Stimulated activated CD8-positive, alpha-beta memory T cell treated with anti-CD3 and anti-CD28 coated beads, Interleukin-15, amount 100 ng/mL, for 24 hours (primary cell): ENCODE data around the gene XYLB.

Experiments used
- DNase-seq: peaks from one replicate; pipeline ENCODE4 v3.0.0-alpha.2; 2020; ENCODE audit warnings: low read depth

XYLB gene

DNA sequence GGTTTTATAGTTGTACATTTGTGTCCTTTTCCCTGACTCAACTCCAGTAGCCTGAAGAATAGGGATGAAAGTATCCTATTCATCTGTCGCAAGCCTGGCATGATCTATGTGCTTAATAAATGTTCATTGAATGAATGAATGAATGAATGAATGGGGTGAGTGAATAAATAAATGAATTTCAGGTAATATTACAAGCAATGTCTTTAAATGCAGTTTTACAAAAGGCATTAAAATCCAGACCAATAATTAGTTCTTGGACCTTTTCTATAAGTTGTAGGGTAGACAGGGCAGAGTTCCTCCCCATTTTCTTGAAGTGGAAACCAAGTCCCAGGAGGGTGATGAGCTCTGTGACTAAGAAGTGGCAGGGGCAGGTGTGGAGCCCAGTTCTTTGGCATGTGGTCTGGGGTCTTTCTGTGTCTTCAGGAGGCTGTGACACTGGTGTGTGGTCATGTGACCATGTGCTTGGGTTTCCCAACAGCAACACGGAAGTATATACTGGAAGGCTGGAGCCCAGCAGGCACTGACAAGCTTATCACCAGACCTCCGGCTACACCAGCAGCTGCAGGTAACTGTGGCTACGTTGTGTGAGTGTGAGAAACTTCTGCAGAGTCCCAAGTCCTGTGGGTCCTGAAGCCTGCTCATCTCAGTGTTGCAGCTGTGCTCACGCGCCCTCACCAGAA lies 18.3 kb downstream of the XYLB start:
- DNase-seq, result no peak

DNA sequence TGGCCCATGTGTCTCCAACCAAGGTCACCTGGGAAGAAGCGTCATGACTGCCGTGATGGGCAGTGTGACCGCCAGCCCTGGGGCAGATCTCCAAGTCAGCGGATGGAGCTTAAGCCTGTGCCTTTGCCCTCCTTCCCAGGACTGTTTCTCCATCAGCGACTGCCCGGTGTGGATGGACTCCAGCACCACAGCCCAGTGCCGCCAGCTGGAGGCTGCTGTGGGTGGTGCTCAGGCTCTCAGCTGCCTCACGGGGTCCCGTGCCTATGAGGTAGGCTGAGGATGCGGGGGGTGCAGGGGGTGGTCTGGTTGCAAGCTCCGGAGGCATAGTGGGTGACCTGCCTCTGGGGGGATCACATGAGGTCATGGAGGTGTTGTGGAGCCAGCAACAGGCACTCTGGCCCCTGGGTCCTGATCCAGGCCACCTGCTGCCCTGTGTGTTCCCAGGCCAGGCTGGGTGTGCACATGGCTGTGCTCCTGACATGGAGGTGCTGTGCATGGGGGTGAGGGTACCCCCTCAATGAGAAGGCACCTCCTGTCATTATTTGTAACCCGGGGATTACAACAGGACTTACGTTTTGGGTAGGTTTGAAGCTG lies 19.0 kb downstream of the XYLB start:
- no peak for DNase-seq

DNA sequence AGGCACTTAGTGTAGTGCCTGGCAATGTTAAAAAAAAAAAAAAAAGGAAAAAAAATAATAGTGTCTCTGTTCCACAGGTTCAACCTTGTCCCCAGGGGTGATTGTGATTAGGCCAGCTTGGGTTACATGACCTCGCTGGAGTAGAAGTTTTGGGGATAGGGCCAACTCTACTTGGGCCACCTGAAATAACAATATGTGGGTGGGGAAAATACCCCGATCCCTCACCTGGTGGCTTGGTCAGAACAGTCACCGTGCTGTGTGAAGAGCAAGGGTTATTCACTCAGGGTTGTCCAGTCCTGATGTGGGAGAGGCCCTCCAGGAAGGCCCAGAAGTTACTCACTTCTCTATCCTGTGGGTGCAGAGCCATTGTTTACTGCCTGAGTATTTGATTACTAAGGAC lies 19.5 kb downstream of the XYLB start:
- DNase-seq, result no peak

DNA sequence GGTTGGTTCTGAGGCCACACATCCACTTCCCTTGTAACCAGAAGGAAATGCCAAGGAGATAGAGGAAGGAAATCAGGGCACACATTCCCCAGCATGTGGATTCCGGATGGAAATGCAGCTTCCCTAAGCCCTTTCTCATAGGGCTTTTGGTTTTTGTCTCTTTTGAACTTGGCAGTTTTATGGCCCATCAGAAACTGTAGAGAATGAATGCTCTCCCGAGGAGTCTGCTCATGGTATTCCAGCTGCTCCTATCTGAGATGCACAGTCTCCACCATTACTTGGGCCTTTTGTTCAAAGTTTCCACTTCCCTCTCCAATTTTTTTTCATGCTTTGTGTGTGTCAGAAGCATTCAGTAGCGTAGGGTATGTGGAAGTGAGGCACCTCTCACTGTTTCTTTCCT lies 21.2 kb downstream of the XYLB start:
- DNase-seq, result no peak

DNA sequence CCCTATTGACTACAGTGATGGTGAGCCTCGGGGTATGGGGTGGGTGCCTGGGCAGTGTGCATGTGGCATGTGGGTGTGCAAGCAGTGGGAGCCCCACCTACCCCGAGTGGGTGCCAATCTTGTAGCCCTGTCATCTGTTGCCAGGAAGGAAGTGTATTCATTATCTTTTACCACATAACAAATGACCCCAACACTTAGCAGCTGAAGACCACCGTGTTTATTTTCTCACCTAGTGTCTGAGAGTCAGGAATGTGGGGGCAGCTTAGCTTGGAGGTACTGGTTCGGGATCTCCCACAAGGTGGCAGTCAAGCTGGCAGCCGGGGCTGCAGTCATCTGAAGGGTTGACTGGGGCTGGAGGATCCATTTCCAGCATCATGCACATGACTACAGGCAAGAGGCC lies 21.7 kb downstream of the XYLB start:
- no peak for DNase-seq

DNA sequence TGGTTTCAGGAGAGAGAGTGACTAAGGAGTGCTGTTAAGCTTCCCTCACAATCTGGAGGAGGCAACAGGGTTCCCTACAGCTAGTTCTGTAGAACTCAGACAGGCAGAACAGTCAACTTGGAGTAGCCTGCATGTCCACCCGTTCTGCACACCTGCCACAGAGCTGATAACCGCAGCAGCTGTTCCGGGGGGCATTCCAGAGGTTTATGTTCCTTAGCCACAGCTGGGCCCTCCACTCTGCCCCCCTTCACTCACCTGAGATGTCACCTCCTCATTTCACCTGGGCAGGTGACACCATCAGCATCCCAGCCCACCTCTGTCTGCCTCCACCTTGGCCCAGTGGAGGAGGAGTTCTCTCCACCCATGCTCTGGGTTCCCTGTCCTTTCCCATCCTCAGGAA lies 22.6 kb downstream of the XYLB start:
- DNase-seq, result no peak

DNA sequence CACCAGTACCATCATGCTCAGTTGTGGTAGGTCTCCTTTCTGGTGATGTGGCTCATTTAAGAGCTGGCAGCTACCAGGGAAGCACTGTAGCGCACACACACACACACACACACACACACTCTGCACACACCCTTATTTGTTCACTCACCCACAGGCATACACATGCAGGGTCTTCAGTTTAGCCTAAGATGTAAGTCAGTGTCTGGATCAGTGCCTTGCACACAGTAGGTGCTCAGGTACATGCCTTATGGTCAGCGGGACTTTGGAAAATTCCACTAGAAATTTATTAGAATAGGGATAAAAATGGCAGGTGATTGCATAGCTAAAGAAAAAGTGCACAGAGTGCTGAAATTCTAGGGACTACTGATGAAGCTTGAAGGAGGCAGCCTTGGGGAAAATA lies 23.6 kb downstream of the XYLB start:
- DNase-seq, result no peak

DNA sequence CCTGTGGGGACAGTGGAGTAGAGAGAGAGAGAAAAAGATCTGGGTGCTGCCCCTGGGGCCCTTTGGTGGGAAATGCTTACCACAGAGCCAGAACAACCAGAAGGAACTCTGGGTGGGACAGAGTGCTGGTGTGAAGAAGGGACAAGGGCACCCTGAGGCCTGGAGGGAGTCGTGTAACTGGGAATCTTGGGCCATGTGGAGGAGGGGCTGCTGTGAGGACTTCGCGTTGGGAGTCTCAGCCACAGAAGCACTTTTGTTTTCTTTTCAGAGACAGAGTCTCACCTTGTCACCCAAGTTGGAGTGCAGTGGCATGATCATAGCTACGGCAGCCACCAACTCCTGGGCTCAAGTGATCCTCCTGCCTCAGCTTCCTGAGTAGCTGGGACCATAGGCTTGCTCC lies 24.3 kb downstream of the XYLB start:
- DNase-seq, result no peak

DNA sequence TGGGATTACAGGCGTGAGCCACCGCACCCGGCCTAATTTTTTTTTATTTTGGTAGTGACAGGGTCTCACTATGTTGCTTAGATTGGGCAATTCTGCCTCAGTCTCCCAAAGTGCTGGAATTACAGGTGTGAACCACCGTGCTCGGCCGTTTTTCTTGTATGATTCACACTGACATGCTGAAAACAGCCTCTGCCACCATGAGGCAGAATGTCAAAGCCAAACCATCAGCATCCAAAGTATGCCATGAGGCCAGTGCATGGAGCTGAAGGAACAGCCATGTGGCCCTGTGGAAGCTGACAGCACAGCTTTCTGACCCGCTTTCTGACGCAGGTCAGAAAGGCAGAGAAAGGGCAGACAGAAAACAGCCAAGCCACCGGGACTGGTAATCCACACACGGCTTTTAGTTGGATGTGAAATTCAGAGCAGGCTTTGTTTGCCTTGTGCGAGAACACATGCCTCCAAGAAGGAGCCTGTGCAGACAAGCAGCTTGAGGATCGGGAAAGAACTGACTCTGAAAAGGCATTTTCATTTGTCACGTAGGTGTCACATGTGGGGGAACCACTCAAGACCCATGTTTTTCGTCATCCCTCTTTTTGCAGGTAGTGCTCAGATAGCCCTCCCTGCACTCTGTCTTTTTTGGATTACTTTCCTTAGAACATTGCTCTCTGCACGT lies 25.1 kb downstream of the XYLB start:
- DNase-seq, result no peak

DNA sequence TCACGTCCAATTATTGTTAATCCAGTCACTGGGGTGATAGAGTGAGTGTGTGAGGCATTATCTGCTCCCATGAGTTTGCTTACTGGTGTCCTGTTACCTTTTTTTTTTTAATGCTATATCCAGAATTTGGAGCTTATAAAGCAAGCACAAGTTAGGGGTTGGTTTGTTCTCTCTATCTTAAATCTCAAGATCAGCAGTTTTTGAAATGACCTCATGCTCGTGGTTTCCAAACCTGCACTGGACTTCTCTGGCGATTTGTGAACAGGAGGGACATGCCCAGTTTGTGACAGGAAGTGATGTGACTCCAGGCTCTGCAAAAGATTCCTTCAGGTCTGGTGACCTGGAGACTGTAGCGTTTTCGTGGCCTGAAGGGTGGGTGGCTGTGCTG lies 25.6 kb downstream of the XYLB start:
- DNase-seq, result no peak

DNA sequence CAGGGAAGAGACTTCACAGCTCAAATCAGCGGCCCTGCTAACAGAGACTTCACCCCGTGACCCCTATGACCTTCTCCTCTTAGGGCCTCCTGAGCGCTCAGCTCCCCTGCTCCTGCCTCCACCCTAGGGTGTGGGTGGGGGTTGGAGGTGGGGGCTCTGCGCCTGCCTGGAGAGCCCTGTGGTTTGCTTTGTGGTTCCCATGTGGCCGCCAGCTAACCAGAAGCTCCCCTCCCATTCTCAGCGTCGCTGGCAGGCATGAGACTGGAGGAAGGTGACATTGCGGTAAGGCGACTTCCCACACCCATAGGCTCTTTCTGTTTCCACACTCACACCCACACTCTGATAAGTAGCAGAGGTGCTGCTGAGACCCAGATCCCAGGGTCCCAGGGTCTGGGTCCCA lies 27.6 kb downstream of the XYLB start:
- no peak for DNase-seq

DNA sequence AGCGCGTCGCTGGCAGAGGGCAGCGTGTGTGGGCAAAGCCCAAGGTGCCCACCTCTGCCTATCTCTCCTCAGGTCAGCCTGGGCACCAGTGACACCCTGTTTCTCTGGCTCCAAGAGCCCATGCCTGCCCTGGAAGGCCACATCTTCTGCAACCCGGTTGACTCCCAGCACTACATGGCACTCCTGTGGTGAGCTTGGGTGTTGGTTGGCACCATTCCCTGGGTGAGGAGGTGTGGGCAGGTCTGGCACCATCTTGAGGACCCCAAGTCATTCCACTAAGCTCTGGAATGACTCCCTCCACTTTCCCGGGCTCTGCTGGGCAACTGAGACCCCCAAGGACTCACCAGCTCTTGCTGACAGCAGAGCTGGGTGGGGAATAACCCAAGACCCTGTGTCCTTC lies 28.5 kb downstream of the XYLB start:
- DNase-seq, result no peak

DNA sequence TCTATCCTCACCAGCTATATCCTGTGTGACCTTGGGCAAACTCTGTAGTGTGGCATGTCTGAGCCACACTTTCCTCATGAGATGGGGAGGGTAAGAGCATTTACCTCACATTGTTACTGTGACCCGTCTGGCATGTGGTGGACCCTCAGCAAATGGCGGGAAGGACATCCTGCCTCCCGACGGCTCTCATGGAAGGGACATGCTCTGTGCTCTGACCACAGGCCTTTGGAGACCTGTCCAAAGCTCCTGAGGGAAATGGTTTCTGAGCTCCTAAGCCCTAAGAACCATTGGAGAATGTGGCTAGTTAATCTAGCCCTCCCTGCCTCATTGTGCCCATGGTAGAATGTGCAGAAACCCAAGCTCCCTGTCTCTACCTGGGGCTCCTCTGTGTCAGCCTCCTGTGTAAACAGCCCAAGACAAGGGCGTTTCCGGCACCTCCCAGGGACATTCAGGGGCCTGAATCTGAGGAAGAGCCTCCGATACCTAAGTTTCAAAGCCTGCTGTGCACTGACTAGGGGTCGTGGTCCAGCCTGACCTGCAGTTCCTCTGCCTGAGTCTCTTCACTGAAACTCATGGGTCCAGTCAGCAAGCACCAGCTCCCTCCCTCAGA lies 29.0 kb downstream of the XYLB start:
- no peak for DNase-seq

DNA sequence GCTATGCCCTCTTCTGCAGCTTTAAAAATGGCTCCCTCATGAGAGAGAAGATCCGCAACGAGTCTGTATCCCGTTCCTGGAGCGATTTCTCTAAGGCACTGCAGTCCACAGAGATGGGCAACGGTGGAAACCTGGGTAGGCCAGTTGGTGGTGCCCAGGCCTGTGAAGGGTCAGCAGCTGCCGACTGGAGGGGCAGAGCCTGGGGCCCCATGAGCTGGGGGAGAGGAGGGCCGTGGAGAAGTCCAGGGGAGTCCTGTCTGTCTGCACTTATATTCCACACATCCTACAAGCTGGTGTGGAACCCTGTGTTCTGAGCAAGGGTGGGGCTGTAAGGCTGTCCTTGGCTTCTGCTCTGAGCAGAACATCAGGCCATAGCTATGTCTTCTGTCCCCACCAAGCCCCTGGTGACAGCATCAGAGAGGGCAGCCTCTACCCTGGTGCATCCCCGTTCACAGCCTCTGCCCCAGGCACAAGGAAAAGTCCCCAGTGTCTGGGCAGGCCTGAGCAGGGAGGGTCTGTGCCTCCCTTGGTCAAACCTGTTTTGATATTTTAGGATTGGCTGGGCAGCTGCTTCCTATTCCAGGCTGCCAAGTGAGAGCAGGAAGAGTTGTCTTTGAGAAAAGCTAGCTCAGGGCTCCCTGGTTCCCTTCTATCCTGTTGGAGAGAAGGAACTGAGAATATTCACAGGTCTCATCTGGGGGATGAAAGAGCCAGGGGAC lies 29.7 kb downstream of the XYLB start:
- DNase-seq, result no peak

DNA sequence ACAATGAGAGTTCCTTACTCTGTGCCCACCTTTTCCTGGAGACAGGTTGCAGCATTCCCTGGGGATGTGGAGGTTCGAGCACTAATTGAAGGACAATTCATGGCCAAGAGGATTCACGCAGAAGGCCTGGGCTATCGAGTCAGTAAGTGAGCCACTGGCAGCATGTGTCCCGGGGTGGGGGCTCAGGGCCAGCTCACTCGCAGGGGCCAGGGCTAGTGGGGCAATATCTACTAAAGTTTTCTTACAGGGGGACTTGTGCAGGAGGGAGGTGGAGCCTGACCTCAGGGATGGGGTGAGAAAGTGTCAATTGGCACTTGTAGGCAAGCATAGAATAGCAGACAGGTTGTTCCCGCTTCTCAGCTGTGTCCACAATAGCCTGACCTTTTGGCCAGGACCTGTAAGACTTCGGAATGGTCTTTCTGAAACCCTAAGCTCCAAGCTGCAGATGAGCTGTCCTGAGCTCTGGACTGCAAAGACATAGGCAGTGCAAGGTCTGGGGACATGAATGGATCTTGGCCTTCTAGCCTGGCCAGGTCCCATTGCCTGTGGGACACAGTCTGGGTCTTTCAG lies 32.7 kb downstream of the XYLB start:
- no peak for DNase-seq

DNA sequence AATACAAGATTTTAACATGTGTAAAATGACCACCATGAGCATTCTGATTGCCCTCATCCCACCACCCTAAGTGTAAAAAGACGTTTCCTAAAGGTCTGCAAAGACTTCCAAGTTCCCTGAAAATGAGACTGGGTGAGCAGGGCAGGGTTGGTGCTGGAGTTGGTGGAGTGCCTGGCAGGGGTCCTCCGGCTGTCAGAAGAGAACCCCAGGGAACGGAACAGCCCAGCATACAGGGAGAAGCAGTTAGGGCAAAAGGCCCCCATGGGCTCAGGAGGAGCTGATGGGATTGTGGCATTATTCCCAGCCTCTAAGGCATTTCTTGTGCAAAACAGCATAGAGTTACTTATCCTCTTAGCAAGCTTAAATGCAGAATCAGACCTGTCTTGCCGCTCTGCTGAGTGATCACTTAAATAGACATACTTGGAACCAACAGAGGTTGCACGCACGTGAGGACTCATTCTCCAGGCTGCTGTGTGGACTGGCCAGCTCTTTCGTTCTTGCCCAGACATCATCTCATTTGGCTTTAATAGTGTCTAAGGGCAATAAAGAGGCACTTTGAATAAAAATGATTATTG lies 36.0 kb downstream of the XYLB start:
- DNase-seq, result no peak

DNA sequence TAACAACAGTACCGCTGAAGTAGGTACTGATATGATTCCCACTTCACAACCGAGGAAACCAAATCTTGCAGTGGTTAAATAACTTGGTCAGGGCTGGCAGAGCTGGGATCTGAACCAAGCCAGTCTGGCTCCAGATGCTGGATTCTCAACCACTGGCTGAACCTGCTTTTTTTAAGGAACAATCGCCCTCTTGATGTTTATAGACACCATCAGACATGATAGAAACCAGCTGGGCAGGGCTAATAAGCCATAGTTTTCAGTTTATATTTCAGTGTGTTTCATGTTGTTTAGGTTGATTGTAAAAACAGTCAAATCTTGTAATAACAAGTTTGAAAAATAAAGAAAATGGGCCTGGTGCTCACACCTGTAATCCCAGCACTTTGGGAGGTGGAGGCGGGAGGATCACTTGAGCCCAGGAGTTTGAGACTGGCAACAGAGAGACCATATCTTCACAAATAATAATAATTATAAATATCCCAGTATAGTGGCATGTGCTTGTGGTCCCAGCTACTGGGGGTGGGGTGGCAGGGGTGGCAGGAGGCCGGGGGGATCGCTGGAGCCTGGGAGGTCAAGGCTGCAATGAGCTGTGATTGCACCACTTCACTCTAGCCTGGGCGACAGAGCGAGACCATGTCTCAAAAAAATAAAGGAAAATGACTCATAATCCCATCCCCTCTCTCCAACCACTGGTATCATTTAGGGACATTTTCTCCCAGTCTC lies 36.7 kb downstream of the XYLB start:
- DNase-seq, result no peak

DNA sequence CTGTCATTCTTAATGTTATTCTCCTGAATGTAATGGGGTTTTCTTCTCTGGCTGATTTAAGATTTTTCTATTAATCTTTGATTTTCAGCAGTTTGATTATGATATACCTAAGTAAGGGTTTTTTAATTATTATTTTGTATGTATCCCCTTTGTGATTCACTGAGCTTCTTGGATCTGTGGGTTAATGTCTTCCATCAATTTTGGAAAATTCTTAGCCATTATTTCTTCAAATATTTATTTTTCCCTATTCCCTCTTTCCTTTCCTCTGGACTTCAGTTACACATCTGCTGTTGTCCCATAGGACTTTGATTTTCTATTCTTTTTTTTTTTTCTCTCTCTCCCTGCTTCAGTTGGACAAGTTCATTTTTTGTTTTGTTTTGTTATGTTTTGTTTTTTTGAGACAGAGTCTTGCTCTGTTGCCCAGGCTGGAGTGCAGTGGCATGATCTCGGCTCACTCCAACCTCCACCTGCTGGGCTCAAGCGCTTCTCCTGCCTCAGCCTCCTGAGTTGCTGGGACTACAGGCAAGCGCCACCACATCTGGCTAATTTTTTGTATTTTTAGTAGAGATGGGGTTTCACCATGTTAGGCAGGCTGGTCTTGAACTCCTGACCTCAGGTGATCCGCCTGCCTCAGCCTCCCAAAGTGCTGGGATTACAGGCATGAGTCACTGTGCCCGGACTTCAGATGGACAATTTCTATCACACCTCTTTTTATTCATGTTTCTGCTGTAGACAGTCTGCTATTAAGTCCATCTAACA lies 40.6 kb downstream of the XYLB start:
- no peak for DNase-seq

DNA sequence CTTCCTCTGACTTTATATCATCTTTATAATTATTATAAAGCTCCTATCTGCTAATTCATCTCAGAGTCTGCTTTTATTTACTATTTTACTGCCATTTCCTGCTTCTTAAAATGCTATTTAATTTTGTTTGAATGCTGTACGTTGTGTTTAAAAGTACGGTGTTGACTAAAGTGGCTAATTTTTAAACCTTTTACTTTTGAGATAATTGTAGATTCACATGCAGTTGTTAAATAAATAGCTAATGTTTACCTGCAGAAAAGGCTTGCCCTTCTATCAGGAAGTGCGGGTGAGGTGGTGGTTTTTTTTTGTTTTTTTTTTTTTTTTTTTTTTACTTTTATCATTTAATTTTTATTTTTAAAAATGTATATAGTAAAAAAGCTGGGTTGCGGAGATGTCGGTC lies 41.3 kb downstream of the XYLB start:
- DNase-seq, result no peak

DNA sequence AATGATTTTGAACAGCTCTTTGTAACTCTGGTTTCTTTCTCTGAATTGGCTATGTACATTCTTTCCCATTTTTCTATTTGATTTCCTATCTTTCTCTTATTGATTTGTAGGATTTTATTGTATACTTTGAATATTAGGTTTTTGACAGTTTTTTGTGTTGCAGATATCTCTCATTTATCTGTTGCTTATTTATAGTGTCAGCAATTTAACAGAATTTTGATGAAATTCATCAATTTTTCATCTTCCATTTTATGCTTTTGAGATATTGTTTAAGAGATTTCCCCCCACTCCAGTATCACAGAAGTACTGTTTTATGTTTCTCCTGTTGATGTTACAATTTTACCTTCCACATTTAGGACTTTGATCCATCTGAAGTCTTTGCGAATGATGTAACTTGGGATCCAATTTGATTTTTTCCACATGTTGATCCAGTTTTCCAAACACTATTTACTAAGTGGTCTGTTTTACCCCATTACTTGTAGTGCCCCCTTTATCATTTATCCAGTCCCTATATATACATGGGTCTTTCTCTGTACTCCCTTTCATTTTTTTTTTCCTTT lies 46.1 kb downstream of the XYLB start:
- DNase-seq, result no peak
